AG08396 (cell line): ENCODE measurements around the gene CRB1.
A peak's percentile ranks its signal among the peaks of the same experiment; 100 is the strongest.

Source experiments
- DNase-seq: peaks from one replicate; pipeline ENCODE4 v3.0.0; 2012; ENCODE audit warnings: low spot score, mixed read lengths

CRB1 gene

GRCh38 chr1:197304638-197305200 is 36.7 kb downstream of the CRB1 start:
- DNase-seq, result no peak

DNA sequence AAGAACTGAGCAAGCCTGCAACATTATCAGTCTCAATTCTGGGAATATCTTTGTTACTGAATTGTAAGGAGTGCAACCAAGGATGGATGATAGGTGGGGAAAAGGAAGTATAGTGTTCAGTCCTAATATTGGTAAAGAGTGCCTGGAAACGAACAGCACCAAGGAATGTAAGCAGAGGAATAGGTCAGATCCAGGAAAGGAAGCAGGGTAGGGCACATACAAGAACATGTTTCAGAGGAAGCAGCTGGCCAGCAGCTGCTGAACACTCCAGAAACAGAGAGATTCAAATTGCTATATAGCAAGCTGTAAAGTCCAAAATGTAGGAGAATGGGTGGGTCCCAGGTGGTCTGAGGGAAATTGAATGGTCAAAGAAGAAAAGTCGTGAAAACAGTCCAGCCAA is 37.9 kb downstream of the CRB1 start:
- no peak for DNase-seq

GRCh38 chr1:197306381-197307062 is 38.5 kb downstream of the CRB1 start:
- DNase-seq, result no peak

- DNase-seq, result no peak
These were observed 39.1 kb downstream of the CRB1 start for GRCh38 chr1:197307136-197307535.

DNA sequence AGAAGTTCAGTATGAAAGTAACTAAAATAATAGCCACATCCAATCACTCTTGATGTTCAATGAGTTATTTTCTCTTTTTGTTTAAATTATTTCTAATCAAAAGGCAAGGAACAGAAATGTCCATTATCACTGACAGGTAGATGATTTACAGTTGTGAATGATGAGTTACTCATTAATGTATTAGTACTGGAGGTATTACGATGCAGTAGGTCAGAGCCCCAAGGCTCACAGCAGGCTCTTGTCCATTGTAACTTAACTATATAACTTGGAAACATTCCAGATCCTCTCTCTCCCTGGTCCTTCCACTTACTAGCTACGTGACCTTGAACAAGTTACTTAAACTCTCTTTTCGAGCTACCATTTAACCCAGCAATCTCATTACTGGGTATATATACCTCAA is 39.5 kb downstream of the CRB1 start:
- no peak for DNase-seq

DNA sequence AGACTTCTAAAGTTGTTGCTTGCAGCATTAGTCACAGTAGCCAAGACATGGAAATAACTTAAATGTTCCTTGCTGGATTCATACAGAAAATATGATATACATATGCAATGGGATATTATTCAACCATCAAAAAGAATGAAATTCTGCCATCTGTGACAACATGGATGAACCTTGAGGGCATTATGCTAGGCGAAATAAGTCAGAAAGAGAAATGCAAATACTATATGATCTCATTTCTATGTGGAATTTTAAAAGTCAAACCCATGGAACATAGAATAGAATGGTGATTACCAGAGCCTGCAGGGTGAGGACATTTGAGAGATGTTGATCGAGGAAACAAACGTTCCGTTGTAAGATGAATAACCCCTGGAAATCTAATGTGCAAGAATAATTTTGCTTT is 43.0 kb downstream of the CRB1 start:
- DNase-seq, result no peak

DNA sequence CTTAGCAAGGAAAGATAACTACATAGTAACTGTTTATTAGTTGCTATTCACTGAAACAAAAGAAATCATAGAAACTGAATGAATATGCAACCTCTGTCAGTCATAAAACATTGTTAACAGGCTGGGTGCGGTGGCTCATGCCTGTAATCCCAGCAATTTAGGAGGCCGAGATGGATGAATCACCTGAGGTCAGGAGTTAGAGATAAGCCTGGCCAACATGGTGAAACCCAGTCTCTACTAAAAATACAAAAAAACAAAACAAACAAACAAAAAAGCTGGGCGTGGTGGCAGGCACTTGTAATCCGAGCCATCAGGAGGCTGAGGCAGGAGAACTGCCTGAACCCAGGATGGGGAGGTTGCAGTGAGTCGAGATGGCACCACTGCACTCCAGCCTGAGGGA is 44.1 kb downstream of the CRB1 start:
- DNase-seq, result no peak

GRCh38 chr1:197313713-197314112 is 45.7 kb downstream of the CRB1 start:
- no peak for DNase-seq

- DNase-seq, result no peak
These were observed 46.6 kb downstream of the CRB1 start for GRCh38 chr1:197314682-197315081.

GRCh38 chr1:197319631-197320030 is 51.6 kb downstream of the CRB1 start:
- DNase-seq, result no peak

- DNase-seq, result peak; percentile 13
These were observed 53.0 kb downstream of the CRB1 start for GRCh38 chr1:197320991-197321531.

DNA sequence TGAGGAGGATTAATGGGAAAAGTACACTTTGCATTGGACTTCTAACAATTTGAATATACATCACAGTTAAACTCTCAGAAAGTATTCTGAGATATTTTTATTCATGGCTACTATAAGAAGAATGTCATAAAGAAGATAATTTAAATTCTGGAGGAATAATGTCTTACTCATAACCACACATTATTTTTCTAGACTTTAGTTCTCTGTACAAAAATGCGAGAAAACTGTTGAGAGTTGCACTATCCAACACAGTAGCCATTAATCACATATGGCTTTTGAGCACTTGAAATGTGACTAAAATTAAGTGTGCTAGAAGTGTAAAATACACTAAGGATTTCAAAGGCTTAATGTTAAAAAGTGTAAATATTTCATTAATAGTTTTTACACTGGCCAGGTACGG is 53.8 kb downstream of the CRB1 start:
- no peak for DNase-seq

DNA sequence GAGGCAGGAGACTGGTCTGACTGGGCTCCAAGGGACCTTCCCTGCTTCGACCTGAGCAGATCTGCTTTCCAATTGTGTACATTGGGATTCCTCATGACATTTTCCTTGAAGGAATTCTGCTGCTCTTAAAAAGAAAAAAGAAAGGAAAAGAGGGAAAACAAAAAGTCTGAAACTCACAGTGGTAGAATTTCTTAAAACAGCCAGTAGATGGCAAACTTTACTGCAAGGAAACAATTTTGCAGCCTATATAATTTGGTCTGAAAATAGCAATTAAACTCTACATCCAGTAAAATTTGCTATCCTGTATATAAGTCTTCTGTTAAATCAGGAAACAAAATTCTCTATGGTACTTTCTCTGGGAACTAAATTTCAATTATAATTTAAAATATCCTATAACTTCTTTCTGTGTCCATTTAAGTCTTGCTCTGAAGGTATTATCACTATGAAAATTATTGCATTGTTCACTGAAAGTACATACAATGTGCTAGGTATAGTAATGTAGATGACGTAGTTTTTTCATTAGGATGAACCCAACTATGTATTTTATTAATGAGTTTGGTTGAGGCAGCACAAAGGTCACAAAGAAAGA is 59.8 kb downstream of the CRB1 start:
- no peak for DNase-seq

DNA sequence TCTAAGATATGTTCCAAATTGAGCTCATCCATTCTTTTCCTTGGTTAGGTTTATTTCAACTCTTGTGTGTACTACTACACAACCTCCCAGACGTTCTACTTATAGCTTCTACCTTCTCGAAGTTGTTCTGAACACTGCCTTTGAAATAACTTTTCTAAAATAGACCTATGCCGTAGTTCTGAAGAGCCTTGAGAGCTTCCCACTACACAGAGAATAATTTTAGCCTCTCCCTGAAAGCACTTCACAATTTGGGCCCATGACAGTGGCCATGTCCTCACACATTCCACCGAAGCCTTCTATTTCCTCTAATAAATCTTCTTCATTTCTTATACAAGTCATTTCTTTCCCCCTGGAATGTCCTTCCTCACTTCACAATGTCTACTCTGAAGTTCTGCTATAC is 62.2 kb downstream of the CRB1 start:
- no peak for DNase-seq

DNA sequence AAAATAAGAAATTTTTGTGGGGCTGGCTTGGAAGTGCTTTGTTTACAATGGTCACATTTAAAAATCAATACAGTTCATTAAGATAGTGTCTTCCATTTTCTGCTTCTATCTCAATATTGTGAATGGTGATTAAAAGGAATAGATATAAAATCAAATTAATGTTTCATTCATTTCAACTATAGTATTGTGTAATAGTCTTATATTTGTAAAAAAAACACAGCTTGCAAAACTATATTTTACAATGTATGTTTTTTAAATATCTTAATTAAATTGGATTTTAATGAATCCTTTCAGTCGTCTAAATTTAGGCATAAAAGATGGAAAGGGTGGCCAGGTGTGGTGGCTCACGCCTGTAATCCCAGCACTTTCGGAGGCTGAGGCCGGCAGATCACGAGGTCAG is 63.5 kb downstream of the CRB1 start:
- DNase-seq, result no peak

- no peak for DNase-seq
These were observed 65.0 kb downstream of the CRB1 start for GRCh38 chr1:197333041-197333440.

DNA sequence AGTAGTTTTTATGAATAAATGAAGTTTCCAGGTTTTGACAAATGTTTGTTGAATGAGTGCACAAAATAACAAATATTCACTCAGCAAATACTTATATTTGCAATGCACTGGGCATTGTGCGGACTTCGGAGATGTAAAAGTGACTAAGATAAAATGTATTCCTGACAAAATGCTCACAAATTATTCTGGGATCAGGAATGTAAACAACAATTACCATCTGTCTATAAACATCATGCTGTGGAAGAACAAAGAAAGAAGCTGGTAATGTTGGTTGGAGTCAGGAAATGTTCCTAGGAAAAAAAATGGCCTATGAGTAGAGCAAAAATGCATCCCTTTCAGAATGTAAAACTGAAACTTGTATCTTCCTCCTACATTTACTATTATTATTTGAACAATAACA is 68.5 kb downstream of the CRB1 start:
- DNase-seq, result no peak

DNA sequence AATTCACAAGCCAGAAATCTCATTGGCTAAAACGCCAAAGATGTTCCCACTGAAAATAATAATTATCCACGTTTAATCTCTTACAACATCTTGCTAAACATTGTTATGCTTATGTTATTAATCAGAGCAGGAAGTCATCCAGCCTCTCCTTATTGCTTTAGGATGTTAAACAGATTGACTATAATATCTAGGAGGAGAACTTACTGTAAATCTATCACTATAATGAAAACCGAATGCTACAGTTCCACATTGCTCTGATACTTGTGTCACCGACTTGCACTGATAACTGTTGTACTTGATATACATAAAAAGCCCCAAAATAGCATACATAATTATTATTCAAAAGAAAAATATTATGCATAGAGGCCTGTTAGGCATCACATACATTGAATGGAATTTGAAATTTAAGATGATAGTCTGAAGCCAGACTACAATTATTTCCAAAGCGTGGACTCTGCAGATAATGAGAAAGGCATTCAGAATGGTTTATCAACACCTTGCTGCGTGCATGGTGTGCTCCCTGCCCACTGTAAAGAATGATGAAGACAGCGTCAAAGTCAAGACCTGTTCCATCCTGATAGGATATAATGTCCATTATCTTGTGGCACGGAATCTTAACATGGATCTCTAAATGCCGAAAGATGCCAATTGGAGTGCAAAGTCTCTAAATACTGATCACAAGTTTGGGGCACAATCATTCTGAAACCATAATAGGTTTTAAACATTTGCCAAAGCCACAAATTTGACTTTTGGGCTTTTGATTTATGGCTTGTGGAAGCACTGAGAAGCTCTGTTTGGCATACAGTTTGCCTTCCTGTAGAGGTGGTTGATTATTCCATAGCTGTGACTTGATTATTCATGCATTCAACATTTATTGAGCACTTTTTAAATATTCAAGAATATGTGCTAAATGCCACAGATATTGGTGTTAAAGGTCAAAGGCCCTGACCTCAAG is 71.3 kb downstream of the CRB1 start:
- DNase-seq, result no peak

- no peak for DNase-seq
These were observed 73.6 kb downstream of the CRB1 start for GRCh38 chr1:197341626-197342025.

DNA sequence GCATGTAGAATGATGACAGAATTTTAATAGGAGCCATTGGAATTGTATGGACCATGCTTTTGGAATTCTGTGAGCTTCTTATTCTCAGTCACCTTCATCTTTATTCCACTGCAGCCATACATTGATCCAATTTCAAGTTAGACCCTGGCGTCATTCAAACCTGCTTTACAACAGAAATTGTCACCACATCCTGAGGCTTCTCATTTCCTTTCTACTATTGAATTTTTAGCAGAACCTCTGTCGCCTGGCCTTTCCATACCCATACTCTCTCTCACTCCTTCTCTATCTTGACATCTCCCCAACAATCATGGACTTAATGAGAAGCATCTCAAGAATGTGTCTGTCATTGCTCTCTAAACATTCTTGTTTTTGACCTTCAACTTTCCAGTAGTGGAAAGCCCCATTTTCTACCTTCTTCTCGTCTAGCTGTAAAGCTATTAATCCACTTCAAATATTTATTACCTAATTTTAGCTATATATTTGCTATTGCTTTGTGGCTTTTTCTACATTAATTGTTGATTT is 74.1 kb downstream of the CRB1 start:
- no peak for DNase-seq

DNA sequence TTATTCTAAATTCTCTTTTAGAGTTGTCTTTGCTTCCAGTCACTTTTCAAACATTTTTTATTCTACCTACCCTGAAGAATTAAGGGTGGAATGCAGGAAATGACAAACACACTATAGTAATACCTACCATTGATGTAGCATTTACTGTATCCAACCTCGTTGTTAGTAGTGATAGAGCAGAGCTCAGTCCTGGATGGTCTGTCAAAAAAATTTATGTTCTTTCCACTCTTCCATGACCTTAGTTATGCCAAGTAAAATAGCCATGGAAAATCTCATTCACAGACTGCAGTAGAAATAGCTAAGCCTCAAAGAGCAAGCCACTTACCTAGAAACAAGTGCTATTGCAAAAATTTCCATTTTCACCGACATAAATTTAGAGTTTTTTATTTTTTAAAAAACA is 74.6 kb downstream of the CRB1 start:
- no peak for DNase-seq

- no peak for DNase-seq
These were observed 75.7 kb downstream of the CRB1 start for GRCh38 chr1:197343663-197344273.
